OCI-LY3 (cell line): ENCODE data around the gene GRID1.

Experiments
- H2AFZ ChIP-seq: fragments of 200-600, 300-600 bp; shearing (Covaris generic); 2 replicates; pipeline ENCODE4 v1.6.0; 2014; ENCODE audit warnings: antibody characterized with exemption, low read depth, low read length
- H3K27ac ChIP-seq: fragments of 200-600, 300-600 bp; sonication (generic); 2 replicates; pipeline ENCODE4 v1.5.1; 2014; ENCODE audit warnings: mild to moderate bottlenecking, low read length, moderate library complexity, mixed read lengths
- H3K27me3 ChIP-seq: fragments of 200-600, 300-600 bp; sonication (generic); 2 replicates; pipeline ENCODE4 v1.6.1; 2014; ENCODE audit warnings: low read depth, low read length, mixed read lengths
- H3K36me3 ChIP-seq: fragments of 200-600, 300-600 bp; sonication (generic); replicated peaks from 2 replicates; pipeline ENCODE3; 2014; ENCODE audit warnings: low read depth, low read length, mixed read lengths
- H3K4me1 ChIP-seq: fragments of 300-600, 200-600 bp; sonication (generic); 2 replicates; pipeline ENCODE4 v1.6.1; 2014; ENCODE audit warnings: low read length, mixed read lengths
- H3K4me2 ChIP-seq: fragments of 200-600, 300-600 bp; sonication (generic); 2 replicates; pipeline ENCODE4 v1.6.1; 2014; ENCODE audit warnings: low read length, mixed read lengths
- H3K4me3 ChIP-seq: fragments of 300-600, 200-600 bp; sonication (generic); 2 replicates; pipeline ENCODE4 v1.5.1; 2014; ENCODE audit warnings: antibody characterized with exemption, mild to moderate bottlenecking, low read length, moderate library complexity
- H3K79me2 ChIP-seq: fragments of 300-600, 200-600 bp; shearing (Covaris generic); 2 replicates; pipeline ENCODE4 v1.6.1; 2014; ENCODE audit warnings: mild to moderate bottlenecking, low read length, mixed read lengths
- H3K9ac ChIP-seq: fragments of 300-600, 200-600 bp; shearing (Covaris generic); 2 replicates; pipeline ENCODE4 v1.6.0; 2014; ENCODE audit warnings: mild to moderate bottlenecking, low read length, moderate library complexity
- H3K9me3 ChIP-seq: fragments of 200-600, 300-600 bp; shearing (Covaris generic); 2 replicates; pipeline ENCODE4 v1.6.1; 2014; ENCODE audit warnings: low read length, mixed read lengths; ENCODE audit not compliant: insufficient read depth
- H4K20me1 ChIP-seq: fragments of 200-600, 300-600 bp; sonication (generic); 2 replicates; pipeline ENCODE4 v1.6.1; 2016; ENCODE audit warnings: low read length, mixed read lengths; ENCODE audit not compliant: insufficient read depth
- EZH2phosphoT487 ChIP-seq: fragments of 200-600 bp; shearing (Covaris generic); IDR thresholded peaks from 2 replicates; pipeline ENCODE4 v1.6.1; 2018; ENCODE audit warnings: antibody characterized with exemption, mixed run types, low read depth
- TF ChIP-seq, protein P1 (sequence below): fragments of 200-600, 300-600 bp; sonication (generic); IDR thresholded peaks from 2 replicates; pipeline ENCODE4 v1.5.1; 2014; ENCODE audit warnings: antibody characterized with exemption, low read length, low read depth

GRID1 gene

DNA sequence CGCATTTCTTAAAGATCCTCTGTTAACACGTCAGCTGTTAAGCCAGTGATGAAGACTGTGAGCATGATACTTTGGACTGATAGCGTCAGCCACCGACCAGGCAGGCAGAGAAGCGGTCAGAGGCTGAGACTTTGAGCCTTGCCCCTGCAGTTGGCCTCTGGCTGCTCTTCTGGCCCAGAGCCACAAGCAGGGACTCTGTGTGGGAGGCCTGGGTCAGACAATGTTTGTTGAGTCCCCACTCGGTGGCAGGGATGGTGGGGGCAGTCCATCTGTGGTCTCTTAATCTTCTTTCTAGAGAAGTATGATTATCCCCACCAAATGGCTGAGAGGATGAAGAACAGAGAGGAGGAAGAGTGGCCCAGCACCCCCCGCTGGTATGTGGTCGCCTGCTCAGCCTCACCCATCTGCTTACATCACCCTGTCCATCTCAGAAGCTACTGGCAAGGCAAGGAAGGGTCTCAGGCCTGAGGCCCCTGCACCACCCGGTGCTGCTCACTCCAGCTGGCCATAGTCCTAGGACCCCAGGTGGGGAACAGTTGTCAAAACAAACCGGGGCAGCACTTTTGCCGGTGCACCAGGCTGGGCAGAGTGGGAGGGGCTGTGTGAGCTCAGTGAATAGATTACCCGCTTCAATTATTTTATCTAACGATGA lies 202.9 kb downstream of the GRID1 start:
- H3K27ac ChIP-seq = no peak overlapping the region

DNA sequence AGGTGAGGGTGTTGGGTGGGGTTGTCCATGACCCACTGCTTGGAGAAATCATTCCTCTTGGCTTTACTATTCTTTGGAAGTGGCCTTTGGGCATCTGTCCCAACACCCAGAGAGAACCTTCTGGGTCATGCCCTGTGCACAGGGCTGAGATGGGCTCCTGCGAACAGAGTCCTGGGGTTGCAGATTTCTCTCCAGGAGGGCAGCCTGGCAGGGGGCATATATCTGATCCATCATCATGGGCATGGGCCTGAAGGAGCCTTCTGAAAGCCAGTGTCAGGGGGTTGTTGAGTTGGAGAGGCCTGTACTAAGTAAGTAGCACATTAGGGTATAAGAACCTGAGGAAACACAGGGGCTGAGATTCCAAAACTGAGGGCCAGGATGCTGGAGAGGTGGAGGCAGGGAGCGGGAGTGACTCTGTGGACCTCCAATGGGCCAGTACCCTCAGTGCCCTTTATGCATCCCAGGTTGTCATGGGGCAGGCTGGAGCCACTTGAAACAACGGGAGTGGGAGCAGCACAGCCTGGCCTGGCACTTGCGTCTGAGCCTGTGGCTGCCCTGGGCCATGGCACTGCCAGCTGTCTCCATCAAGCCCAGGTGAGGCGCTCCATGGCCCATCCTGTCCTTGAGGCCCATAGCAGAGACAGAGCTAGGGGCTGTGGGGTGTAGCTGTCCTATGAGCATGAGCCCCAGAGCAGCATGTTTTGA lies 203.7 kb downstream of the GRID1 start:
- Histone ChIP-seq H3K4me2 (no peak overlapping the region), H3K4me1 (no peaks in the 10 kb centered on the region), H3K79me2 (no peaks in the 10 kb centered on the region), H2AFZ (no peak overlapping the region), H3K27ac (no peak overlapping the region), H4K20me1 (no peaks in the 10 kb centered on the region), H3K9me3 (no peaks in the 10 kb centered on the region), H3K4me3 (no peak overlapping the region), H3K9ac (no peak overlapping the region), H3K27me3 (no peaks in the 10 kb centered on the region), H3K36me3 (no peaks in the 10 kb centered on the region)
- no peak for TF ChIP-seq EZH2phosphoT487
- TF ChIP-seq, protein P1, sequence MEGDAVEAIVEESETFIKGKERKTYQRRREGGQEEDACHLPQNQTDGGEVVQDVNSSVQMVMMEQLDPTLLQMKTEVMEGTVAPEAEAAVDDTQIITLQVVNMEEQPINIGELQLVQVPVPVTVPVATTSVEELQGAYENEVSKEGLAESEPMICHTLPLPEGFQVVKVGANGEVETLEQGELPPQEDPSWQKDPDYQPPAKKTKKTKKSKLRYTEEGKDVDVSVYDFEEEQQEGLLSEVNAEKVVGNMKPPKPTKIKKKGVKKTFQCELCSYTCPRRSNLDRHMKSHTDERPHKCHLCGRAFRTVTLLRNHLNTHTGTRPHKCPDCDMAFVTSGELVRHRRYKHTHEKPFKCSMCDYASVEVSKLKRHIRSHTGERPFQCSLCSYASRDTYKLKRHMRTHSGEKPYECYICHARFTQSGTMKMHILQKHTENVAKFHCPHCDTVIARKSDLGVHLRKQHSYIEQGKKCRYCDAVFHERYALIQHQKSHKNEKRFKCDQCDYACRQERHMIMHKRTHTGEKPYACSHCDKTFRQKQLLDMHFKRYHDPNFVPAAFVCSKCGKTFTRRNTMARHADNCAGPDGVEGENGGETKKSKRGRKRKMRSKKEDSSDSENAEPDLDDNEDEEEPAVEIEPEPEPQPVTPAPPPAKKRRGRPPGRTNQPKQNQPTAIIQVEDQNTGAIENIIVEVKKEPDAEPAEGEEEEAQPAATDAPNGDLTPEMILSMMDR = no peak

More for the DNA sequence above, 202.9 kb downstream of the GRID1 start:
- Histone ChIP-seq H3K4me3 (no peak overlapping the region), H3K9ac (no peak overlapping the region), H2AFZ (no peak overlapping the region), H3K27me3 (no peaks in the 10 kb centered on the region), H3K9me3 (no peaks in the 10 kb centered on the region), H3K36me3 (no peaks in the 10 kb centered on the region), H3K4me1 (no peaks in the 10 kb centered on the region), H3K79me2 (no peaks in the 10 kb centered on the region), H3K4me2 (no peak overlapping the region), H4K20me1 (no peaks in the 10 kb centered on the region)
- TF ChIP-seq, protein P1 = no peak
- no peak for TF ChIP-seq EZH2phosphoT487

DNA sequence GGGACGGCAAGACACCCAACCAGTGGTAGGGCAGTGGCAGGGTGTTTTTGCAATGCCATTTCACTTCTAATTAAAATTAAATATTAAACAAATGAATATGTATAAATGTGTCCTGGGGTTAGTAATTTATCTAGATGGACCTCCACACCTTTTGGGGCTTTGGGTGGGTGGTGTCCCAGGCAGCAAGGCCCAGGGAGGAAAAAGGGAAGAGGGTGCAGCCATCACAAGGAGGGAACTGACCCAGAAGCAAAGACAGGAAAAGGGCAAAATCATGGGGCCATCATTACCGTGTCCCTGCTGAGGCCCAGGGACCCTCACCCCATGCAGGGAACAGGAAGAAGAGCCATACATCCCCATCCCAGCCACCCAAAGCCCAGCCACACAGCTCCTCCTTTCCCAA lies 204.6 kb downstream of the GRID1 start:
- Histone ChIP-seq H3K9ac (no peak overlapping the region), H4K20me1 (no peaks in the 10 kb centered on the region), H2AFZ (no peak overlapping the region), H3K4me1 (no peaks in the 10 kb centered on the region), H3K4me3 (no peak overlapping the region), H3K27me3 (no peaks in the 10 kb centered on the region), H3K4me2 (no peak overlapping the region), H3K36me3 (no peaks in the 10 kb centered on the region), H3K27ac (no peak overlapping the region), H3K79me2 (no peaks in the 10 kb centered on the region), H3K9me3 (no peaks in the 10 kb centered on the region)
- TF ChIP-seq, protein P1 = no peak
- no peak for TF ChIP-seq EZH2phosphoT487

DNA sequence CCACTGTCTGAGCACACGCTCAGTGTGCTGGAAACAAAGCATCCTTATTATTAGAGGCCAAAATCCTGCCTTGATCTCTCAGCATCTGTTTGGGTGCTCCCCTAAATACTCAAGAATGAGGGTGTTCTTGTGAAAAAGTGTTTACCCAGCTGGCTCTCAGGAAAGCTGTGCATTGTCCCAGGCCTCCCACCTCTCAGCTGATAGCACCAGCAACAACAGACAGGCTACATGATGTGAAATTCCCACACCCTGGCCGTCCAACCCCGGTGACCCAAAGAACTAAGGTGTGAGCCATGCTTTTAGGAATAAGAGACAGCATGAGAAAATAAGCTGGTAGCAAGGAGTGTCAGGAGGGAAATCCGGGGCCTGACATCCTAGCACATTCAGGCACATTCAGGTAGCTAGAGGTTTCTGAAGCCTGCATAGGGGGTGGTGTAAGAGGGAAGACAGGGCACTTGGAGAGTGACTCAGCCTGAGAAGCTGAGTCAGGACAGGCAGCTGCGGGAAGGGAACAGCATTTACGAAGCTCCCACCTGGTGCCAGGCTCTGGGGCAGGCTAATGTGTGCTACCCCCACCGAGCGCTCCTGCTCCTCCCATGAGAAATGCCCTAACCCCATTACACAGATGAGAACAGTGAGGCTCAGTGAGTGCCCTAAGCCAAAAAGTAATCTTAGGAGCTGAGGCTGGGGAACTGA lies 205.6 kb downstream of the GRID1 start:
- no peak overlapping the region for H3K4me2 ChIP-seq
- no peaks in the 10 kb centered on the region for H3K36me3 ChIP-seq
- no peak overlapping the region for H2AFZ ChIP-seq
- no peak for TF ChIP-seq EZH2phosphoT487
- TF ChIP-seq, protein P1 = no peak
- no peak overlapping the region for H3K27ac ChIP-seq
- peaks cover 5% of the 10 kb centered on the region; the same call in 1 of the 2 replicates for H3K27me3 ChIP-seq
- no peaks in the 10 kb centered on the region for H3K9me3 ChIP-seq
- H3K9ac ChIP-seq = no peak overlapping the region
- no peak overlapping the region for H3K4me3 ChIP-seq
- no peaks in the 10 kb centered on the region for H3K4me1 ChIP-seq
- no peaks in the 10 kb centered on the region for H3K79me2 ChIP-seq
- H4K20me1 ChIP-seq = no peaks in the 10 kb centered on the region
